ENCODE measurements around the gene MCM7. TPM values are rescaled to one million over a fixed set of nuclear protein-coding genes. Genes with fewer than 3 reads are reported as not detected.

The MCM7 gene
- total RNA-seq, 4 donors from 2014 or later: 20.1 to 66.1 (median 46.7) TPM

DNA sequence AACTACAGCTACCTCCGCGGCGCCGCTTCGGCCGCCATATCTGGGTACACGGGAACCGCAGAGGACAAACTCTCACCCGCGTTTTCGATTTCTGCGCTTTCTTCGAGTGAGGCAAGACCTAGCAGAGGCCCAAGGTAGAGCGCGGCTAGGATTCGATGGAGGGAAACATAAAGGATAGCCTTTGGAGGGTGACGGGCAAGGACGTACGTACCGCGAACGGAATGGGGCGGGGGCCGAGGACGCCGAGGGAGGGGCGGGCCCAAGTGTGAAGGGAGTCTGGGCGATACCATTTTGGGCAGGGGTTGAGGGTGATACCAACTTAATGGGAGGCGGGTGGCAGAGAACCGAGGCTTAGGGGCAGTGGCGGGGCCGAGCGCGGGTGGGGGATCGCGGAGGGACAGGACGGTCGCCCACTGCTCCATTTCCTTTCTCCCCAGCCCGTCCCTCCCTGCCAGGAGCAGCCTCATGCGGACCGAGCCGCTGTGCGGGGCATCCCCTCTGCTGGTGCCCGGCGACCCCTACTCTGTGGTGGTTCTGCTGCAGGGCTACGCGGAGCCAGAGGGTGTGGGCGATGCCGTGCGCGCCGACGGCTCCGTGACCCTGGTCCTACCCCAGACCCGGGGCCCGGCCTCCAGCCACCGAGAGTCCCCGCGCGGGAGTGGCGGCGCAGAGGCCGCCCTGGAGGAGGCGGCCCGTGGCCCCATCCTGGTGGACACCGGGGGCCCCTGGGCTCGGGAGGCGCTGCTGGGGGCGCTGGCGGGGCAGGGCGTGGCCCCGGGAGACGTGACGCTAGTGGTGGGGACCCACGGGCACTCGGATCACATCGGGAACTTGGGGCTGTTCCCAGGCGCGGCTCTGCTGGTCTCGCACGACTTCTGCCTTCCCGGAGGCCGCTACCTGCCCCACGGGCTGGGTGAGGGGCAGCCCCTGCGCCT, 26.0 kb upstream of the MCM7 start, which contains the start of gene MBLAC1:
TSS of gene MBLAC1 (plus strand) at position 37 of the 935 bp plus-strand sequence. CDS start at position 466, 429 bp downstream.
- TF ChIP-seq, protein P1, sequence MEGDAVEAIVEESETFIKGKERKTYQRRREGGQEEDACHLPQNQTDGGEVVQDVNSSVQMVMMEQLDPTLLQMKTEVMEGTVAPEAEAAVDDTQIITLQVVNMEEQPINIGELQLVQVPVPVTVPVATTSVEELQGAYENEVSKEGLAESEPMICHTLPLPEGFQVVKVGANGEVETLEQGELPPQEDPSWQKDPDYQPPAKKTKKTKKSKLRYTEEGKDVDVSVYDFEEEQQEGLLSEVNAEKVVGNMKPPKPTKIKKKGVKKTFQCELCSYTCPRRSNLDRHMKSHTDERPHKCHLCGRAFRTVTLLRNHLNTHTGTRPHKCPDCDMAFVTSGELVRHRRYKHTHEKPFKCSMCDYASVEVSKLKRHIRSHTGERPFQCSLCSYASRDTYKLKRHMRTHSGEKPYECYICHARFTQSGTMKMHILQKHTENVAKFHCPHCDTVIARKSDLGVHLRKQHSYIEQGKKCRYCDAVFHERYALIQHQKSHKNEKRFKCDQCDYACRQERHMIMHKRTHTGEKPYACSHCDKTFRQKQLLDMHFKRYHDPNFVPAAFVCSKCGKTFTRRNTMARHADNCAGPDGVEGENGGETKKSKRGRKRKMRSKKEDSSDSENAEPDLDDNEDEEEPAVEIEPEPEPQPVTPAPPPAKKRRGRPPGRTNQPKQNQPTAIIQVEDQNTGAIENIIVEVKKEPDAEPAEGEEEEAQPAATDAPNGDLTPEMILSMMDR (IDR thresholded peaks at IDR 0.05; ENCODE audit: low read depth): no peak

DNA sequence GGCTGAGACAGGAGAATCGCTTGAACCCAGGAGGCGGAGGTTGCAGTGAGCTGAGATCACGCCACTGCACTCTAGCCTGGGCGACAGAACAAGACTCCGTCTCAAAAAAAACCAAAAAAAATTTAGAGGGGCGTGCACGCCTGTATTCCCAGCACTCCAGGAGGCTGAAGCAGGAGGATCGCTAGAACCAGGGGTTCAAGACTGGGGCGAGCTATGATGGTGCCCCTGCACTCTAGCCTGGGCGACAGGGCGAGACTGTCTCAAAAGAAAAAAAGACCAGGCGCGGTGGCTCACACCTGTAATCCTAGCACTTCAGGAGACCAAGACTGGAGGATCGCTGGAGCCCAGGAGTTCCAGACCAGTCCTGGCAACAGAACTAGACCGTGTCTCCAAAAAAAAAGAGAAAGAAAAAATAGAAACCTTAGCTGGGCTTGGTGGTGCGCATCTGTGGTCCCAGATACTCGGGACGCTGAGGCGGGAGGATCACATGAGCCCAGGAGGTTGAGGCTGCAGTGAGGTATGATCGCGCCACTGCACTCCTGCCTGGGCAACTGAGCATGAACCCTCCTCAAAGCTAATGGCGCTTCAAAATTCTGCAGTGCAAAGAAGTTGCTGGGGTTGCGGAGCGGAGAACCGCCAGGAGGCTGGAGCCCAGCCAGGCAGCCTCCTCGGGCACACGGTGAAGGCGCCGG, 25.2 kb upstream of the MCM7 start:
- TF ChIP-seq, protein P1 (IDR thresholded peaks at IDR 0.05; ENCODE audit: low read depth): no peak

GRCh38 chr7:100124301-100125230, 23.4 kb upstream of the MCM7 start:
- TF ChIP-seq, protein P1 (IDR thresholded peaks at IDR 0.05; ENCODE audit: low read depth): no peak

DNA sequence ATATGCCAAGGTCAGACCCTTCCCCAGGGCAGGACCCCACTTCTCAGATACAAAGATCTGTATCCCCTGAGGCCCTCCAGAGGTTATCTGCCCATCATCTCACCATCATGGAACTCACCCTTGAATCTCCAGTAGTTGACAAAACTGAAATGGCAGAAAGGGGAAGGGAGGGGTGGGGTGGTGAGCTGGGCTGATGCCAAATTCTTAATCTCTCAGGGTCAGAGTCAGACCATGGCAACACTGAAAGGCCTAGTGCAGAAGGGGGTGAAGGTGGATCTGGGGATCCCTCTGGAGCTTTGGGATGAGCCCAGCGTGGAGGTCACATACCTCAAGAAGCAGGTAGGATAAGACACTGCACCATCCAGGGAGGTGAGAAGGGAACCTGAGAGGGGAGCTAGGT, 21.4 kb upstream of the MCM7 start:
- TF ChIP-seq, protein P1 (IDR thresholded peaks at IDR 0.05; ENCODE audit: low read depth): no peak

- TF ChIP-seq, protein P1 (IDR thresholded peaks at IDR 0.05; ENCODE audit: low read depth): no peak
Observed at GRCh38 chr7:100122067-100122466, 20.9 kb upstream of the MCM7 start.

DNA sequence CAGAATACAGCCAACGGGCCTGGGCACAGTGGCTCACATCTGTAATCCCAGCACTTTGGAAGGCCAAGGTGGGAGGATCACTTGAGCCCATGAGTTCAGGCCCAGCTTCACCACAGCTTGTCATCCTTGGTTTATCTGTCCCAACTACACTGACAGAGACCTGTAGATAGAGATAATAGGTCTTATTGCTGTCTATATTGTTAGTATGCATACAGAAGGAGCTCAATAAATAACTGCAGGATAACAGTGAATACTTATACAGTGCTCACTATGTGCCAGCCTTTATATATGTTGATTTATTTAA, 19.5 kb upstream of the MCM7 start:
- TF ChIP-seq, protein P1 (IDR thresholded peaks at IDR 0.05; ENCODE audit: low read depth): no peak

Measured in subcutaneous adipose tissue (tissue), 4 donors.